Measurements from ENCODE around the gene PRKCH.

The PRKCH gene

DNA sequence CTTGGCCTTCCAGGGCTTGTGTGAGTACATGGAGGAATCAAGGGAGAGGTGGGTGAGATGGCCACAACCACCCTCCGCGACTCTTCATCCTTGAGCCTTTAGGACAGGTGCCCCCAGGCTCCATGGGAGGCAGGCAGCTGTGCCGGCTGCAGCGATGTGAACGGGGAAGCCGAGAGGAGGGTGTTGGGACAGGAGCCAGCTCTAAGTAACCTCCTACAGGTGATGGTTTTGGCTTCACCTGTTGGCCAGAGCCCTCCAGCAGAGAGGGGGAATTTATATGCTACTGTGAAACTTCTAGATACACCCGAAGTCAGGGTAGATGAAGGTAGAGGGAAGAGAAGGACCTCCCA lies 241.8 kb downstream of the PRKCH start:
- TF ChIP-seq, protein P1, sequence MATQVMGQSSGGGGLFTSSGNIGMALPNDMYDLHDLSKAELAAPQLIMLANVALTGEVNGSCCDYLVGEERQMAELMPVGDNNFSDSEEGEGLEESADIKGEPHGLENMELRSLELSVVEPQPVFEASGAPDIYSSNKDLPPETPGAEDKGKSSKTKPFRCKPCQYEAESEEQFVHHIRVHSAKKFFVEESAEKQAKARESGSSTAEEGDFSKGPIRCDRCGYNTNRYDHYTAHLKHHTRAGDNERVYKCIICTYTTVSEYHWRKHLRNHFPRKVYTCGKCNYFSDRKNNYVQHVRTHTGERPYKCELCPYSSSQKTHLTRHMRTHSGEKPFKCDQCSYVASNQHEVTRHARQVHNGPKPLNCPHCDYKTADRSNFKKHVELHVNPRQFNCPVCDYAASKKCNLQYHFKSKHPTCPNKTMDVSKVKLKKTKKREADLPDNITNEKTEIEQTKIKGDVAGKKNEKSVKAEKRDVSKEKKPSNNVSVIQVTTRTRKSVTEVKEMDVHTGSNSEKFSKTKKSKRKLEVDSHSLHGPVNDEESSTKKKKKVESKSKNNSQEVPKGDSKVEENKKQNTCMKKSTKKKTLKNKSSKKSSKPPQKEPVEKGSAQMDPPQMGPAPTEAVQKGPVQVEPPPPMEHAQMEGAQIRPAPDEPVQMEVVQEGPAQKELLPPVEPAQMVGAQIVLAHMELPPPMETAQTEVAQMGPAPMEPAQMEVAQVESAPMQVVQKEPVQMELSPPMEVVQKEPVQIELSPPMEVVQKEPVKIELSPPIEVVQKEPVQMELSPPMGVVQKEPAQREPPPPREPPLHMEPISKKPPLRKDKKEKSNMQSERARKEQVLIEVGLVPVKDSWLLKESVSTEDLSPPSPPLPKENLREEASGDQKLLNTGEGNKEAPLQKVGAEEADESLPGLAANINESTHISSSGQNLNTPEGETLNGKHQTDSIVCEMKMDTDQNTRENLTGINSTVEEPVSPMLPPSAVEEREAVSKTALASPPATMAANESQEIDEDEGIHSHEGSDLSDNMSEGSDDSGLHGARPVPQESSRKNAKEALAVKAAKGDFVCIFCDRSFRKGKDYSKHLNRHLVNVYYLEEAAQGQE (IDR thresholded peaks at IDR 0.05; ENCODE audit: insufficient read depth in 1 of 2, low read depth in 2 of 2, low read length in 2 of 2), result no peak
- TF ChIP-seq POLR2AphosphoS5 (IDR thresholded peaks at IDR 0.05; ENCODE audit: low read depth, low read length), result no peak

DNA sequence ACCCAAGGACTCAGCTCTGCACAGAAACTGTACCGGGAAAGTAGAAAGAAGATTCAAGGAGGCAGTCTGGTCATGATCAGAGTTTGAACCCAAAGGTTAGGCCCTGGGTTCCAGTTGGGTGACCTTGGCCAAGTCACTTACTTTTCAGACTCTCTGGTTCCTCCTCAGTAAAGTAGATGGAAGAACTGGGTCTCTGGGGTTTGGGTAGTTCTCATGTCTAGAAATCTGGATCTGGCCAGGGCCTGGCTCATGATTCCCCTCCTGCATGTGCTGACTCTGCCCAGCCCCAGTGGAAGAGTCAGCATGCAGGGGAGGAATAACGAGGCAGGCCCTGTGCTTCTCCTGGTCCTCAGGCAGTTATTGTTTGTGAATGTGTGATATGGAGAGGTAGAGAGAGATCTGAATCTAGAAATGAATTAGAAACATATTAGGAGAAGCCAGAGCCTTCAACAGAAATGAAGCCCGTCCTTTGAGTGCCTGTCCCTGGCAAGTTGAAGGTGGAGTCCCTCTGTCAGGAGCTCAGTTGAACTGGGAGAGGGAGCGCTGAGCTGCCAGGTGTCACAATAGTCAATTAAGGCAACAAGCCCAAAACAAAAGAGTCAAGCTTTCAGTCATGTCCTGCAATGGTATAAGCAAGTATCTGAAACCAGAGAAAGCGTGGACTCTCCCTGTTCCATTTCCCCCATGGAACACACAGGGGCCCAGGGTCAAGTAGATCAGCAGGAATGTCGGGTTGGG lies 242.7 kb downstream of the PRKCH start:
- TF ChIP-seq, protein P1 (IDR thresholded peaks at IDR 0.05; ENCODE audit: insufficient read depth in 1 of 2, low read depth in 2 of 2, low read length in 2 of 2), result no peak
- TF ChIP-seq FOXP2 (optimal IDR thresholded peaks at IDR 0.05; ENCODE audit: borderline replicate concordance, extremely low read depth, extremely low read length, insufficient read depth) (no peak), POLR2AphosphoS5 (IDR thresholded peaks at IDR 0.05; ENCODE audit: low read depth, low read length) (no peak), SIN3A (IDR thresholded peaks at IDR 0.05; ENCODE audit: borderline replicate concordance, insufficient read depth, low read length) (no peak), TAF1 (IDR thresholded peaks at IDR 0.05; ENCODE audit: borderline replicate concordance, insufficient read depth, low read length) (no peak)

DNA sequence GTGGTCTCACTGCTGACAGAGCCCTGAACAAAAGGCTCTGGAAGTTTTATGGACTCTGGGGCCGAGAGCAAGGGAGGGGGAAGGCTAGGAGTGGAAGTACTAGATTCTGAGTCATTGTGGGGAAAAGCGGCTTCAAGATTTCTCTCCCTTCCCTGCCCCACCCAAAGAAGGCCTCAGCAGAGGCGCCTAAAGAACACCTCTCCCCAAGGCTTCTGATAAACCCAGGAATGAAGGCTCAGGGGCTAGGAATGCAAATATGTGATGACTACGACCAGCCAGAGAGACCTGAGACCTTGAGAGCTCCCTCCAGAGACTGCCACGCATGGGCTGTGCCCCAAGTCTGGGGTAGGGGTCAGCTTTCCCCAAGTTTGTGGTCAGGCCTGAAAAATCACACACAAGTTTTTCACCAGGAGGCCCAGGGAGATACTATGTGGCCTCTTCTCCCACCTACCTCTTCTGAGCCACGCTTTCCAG lies 243.3 kb downstream of the PRKCH start:
- TF ChIP-seq TAF1 (IDR thresholded peaks at IDR 0.05; ENCODE audit: borderline replicate concordance, insufficient read depth, low read length), result no peak
- TF ChIP-seq FOXP2 (optimal IDR thresholded peaks at IDR 0.05; ENCODE audit: borderline replicate concordance, extremely low read depth, extremely low read length, insufficient read depth), result no peak
- TF ChIP-seq, protein P1 (IDR thresholded peaks at IDR 0.05; ENCODE audit: insufficient read depth in 1 of 2, low read depth in 2 of 2, low read length in 2 of 2), result no peak
- no peak for TF ChIP-seq POLR2AphosphoS5 (IDR thresholded peaks at IDR 0.05; ENCODE audit: low read depth, low read length)
- no peak for TF ChIP-seq SIN3A (IDR thresholded peaks at IDR 0.05; ENCODE audit: borderline replicate concordance, insufficient read depth, low read length)

DNA sequence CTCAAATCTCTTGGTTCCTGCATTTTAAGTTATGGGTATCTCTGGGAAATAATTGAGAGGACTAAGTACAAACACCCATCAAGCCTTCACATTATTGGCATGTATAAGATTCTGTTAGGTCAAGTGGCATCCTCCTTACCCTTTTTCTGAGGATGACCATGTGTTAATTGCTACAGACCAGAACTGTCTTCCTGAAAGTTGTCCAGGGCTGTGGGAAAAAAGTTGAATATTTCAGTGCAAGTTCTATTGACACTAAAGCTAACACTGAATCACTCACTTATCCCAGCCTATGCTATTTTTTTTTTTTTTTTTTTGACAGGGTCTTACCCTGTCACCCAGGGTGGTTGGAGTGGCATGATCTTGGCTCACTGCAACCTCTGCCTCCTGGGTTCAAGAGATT lies 243.8 kb downstream of the PRKCH start:
- TF ChIP-seq TAF1 (IDR thresholded peaks at IDR 0.05; ENCODE audit: borderline replicate concordance, insufficient read depth, low read length), result no peak
- no peak for TF ChIP-seq POLR2AphosphoS5 (IDR thresholded peaks at IDR 0.05; ENCODE audit: low read depth, low read length)
- no peak for TF ChIP-seq FOXP2 (optimal IDR thresholded peaks at IDR 0.05; ENCODE audit: borderline replicate concordance, extremely low read depth, extremely low read length, insufficient read depth)
- TF ChIP-seq, protein P1 (IDR thresholded peaks at IDR 0.05; ENCODE audit: insufficient read depth in 1 of 2, low read depth in 2 of 2, low read length in 2 of 2), result no peak
- TF ChIP-seq SIN3A (IDR thresholded peaks at IDR 0.05; ENCODE audit: borderline replicate concordance, insufficient read depth, low read length), result no peak
